A673 (cell line): ENCODE data around the gene SSC5D.

Experiments used
- EZH2 ChIP-seq: fragments of 200-600 bp; sonication (generic); IDR thresholded peaks from 2 replicates; pipeline ENCODE4 v1.6.1; 2017; ENCODE audit warnings: borderline replicate concordance, low read depth, mild to moderate bottlenecking, mixed read lengths, antibody characterized with exemption, low read length; ENCODE audit not compliant: poor library complexity, severe bottlenecking
- TF ChIP-seq, protein P1 (sequence below): fragments of 300-800, 200-600 bp; sonication (generic); conservative IDR thresholded peaks from 2 replicates; pipeline ENCODE4 v1.5.1; 2017; ENCODE audit warnings: low read depth, mild to moderate bottlenecking, antibody characterized with exemption, low read length, moderate library complexity, mixed read lengths

DNA sequence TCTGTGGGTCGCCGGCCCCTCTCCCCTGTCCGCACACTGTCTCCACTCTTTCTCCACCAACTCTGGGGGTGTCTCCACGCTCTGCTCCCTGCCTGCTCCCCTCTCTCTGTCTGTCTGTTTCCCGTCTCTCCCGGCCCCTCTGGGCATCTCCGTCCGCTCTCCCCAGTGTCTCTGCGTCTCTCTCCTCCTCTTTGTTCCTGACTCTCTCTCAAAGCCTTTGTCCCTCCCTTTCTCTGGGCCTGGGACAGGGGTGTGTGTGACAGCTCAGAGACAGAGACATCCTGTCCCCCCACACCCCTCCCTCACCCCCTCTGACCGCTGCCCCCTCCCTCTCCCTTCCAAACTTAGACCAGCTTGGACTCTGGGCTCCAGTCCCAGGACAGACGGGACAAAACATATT is 57.8 kb downstream of the SSC5D start:
- TF ChIP-seq, protein P1, sequence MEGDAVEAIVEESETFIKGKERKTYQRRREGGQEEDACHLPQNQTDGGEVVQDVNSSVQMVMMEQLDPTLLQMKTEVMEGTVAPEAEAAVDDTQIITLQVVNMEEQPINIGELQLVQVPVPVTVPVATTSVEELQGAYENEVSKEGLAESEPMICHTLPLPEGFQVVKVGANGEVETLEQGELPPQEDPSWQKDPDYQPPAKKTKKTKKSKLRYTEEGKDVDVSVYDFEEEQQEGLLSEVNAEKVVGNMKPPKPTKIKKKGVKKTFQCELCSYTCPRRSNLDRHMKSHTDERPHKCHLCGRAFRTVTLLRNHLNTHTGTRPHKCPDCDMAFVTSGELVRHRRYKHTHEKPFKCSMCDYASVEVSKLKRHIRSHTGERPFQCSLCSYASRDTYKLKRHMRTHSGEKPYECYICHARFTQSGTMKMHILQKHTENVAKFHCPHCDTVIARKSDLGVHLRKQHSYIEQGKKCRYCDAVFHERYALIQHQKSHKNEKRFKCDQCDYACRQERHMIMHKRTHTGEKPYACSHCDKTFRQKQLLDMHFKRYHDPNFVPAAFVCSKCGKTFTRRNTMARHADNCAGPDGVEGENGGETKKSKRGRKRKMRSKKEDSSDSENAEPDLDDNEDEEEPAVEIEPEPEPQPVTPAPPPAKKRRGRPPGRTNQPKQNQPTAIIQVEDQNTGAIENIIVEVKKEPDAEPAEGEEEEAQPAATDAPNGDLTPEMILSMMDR: no peak
- TF ChIP-seq EZH2: no peak
